PC-9 (cell line): ENCODE results near the gene SPRY2. TPM values are rescaled to one million over a fixed set of nuclear protein-coding genes. Genes with fewer than 3 reads are reported as not detected.

Source experiments
- BruUV-seq: library from RNA; stranded (reverse); fragments of 400-500 nt; replicated peaks from 2 replicates; lab custom pipeline; 2021; lab: Mats Ljungman, UMichigan
- CTCF ChIA-PET: fragments of 300-600 bp; sonication (Branson Sonifier 250); formaldehyde crosslinking; loops from one replicate; lab custom pipeline; 2022; ENCODE audit warnings: antibody characterized with exemption; lab: Charles Lee
- POLR2A ChIA-PET: fragments of 300-600 bp; sonication (Branson Sonifier 250); formaldehyde crosslinking; loops from one replicate; lab custom pipeline; 2022; ENCODE audit warnings: antibody characterized with exemption; ENCODE audit not compliant: unreplicated experiment; lab: Charles Lee
- DNase-seq, 2 experiments: peaks; one replicate each; pipeline versions ENCODE4 v3.0.0 to v3.0.0-alpha.2; 2015 to 2022; ENCODE audit warnings: mixed read lengths in 1 of 2
- H2AFZ ChIP-seq: fragments of 200-600 bp; sonication (generic); 2 replicates; pipeline ENCODE4 v1.8.1; 2017; ENCODE audit warnings: antibody characterized with exemption
- H3F3A ChIP-seq: fragments of 200-600 bp; sonication (generic); 2 replicates; pipeline ENCODE4 v1.8.1; 2017; ENCODE audit warnings: antibody characterized with exemption, mild to moderate bottlenecking, low read depth; ENCODE audit not compliant: insufficient read depth
- H3K27ac ChIP-seq: fragments of 200-600 bp; sonication (generic); 2 replicates; pipeline ENCODE4 v1.6.1; 2016; ENCODE audit warnings: mixed run types
- H3K27me3 ChIP-seq: fragments of 200-600 bp; sonication (generic); 2 replicates; pipeline ENCODE4 v1.6.1; 2016; ENCODE audit warnings: low read depth, mixed run types; ENCODE audit not compliant: insufficient read depth
- H3K36me3 ChIP-seq: fragments of 200-600 bp; sonication (generic); 2 replicates; pipeline ENCODE4 v1.6.1; 2016; ENCODE audit warnings: low read depth, mixed run types
- H3K4me1 ChIP-seq: fragments of 200-600 bp; sonication (generic); replicated peaks from 2 replicates; pipeline ENCODE4 v1.6.1; 2016; ENCODE audit warnings: mixed run types; ENCODE audit not compliant: insufficient read depth
- H3K4me2 ChIP-seq: fragments of 200-600 bp; sonication (generic); 2 replicates; pipeline ENCODE4 v1.6.1; 2017; ENCODE audit warnings: mixed run types
- H3K4me3 ChIP-seq: fragments of 200-600 bp; sonication (generic); 2 replicates; pipeline ENCODE4 v1.6.1; 2016; ENCODE audit warnings: mixed run types
- H3K79me2 ChIP-seq: fragments of 200-600 bp; sonication (generic); 2 replicates; pipeline ENCODE4 v1.6.1; 2017; ENCODE audit warnings: low read depth, mixed run types
- H3K9me2 ChIP-seq: fragments of 200-600 bp; sonication (generic); 2 replicates; pipeline ENCODE4 v1.8.1; 2017; ENCODE audit warnings: mild to moderate bottlenecking; ENCODE audit not compliant: insufficient read depth
- H3K9me3 ChIP-seq: fragments of 200-600 bp; sonication (generic); 2 replicates; pipeline ENCODE4 v1.8.1; 2016; ENCODE audit warnings: low read depth; ENCODE audit not compliant: insufficient read depth
- H4K20me1 ChIP-seq: fragments of 200-600 bp; sonication (generic); 2 replicates; pipeline ENCODE4 v1.8.1; 2017; ENCODE audit not compliant: insufficient read depth
- CTCF ChIP-seq: fragments of 200-600 bp; sonication (generic); conservative IDR thresholded peaks from 2 replicates; pipeline ENCODE4 v1.6.1; 2017; ENCODE audit warnings: mixed run types, antibody characterized with exemption, mild to moderate bottlenecking, moderate library complexity
- EZH2 ChIP-seq: fragments of 200-600 bp; sonication (generic); IDR thresholded peaks from 2 replicates; pipeline ENCODE4 v1.8.0; 2017; ENCODE audit warnings: antibody characterized with exemption, low read depth
- intact Hi-C: fragments of 100-400 bp; cut with micrococcal nuclease; formaldehyde crosslinking; loops from one replicate; pipeline ENCODE4 v1.10.0; 2022; ENCODE audit not compliant: unreplicated experiment
- total RNA-seq: library from RNA; stranded (reverse); gene quantifications from 2 replicates; pipeline ENCODE4 v1.2.3, GENCODE V29; 2021

The SPRY2 gene
- total RNA-seq, 1 experiment from 2014 or later: 13.4 TPM

DNA sequence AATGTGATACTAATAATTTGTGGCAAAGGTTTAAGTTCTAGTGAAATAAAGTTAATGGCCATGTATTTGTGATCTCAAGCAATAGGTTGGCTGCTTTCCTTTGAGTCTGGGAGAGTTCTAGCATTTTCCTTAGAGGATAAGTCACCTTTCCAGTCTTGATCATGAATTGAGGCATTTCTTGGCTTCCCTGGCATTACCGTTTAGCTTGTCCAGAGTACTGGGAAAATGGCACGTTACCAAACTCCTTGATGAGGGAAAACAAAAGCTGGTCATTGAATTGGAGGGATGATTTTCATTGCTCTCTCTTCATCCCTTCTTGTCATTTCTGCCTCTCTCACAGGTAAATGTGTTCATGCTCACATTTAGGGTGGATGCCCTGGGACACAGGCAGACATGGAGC is 34.0 kb upstream of the SPRY2 start:
- H3K9me2 ChIP-seq: no peaks in the 10 kb centered on the region
- no peaks in the 10 kb centered on the region for H3K27me3 ChIP-seq
- BruUV-seq: no TSS peak
- intact Hi-C loops: no loop called here
- no peaks in the 10 kb centered on the region for H3K9me3 ChIP-seq
- no peak for TF ChIP-seq CTCF
- TF ChIP-seq EZH2: no peak
- H3K4me1 ChIP-seq: no peaks in the 10 kb centered on the region
- no peaks in the 10 kb centered on the region for H3K36me3 ChIP-seq
- no peaks in the 10 kb centered on the region for H3F3A ChIP-seq
- ChIA-PET POLR2A (no interaction called here), CTCF (no interaction called here)
- H2AFZ ChIP-seq: no peak overlapping the region
- H3K27ac ChIP-seq: no peak overlapping the region
- DNase-seq: no peak
- no peak overlapping the region for H3K4me2 ChIP-seq
- no peak overlapping the region for H3K4me3 ChIP-seq
- H4K20me1 ChIP-seq: no peaks in the 10 kb centered on the region
- no peaks in the 10 kb centered on the region for H3K79me2 ChIP-seq

- Histone ChIP-seq H4K20me1 (no peaks in the 10 kb centered on the region), H3K4me3 (no peak overlapping the region), H3K27ac (no peak overlapping the region), H3F3A (no peaks in the 10 kb centered on the region), H3K9me3 (no peaks in the 10 kb centered on the region), H3K4me2 (no peak overlapping the region), H3K4me1 (no peaks in the 10 kb centered on the region), H2AFZ (no peak overlapping the region), H3K9me2 (no peaks in the 10 kb centered on the region), H3K36me3 (no peaks in the 10 kb centered on the region), H3K79me2 (no peaks in the 10 kb centered on the region), H3K27me3 (no peaks in the 10 kb centered on the region)
- no TSS peak for BruUV-seq
- intact Hi-C loops: no loop called here
- no peak for DNase-seq
- TF ChIP-seq CTCF: no peak
- no peak for TF ChIP-seq EZH2
- CTCF ChIA-PET: no interaction called here
- POLR2A ChIA-PET: no interaction called here
Observed at GRCh38 chr13:80374444-80374843, 33.5 kb upstream of the SPRY2 start.

GRCh38 chr13:80371840-80372509 is 31.0 kb upstream of the SPRY2 start:
- H3F3A ChIP-seq: no peaks in the 10 kb centered on the region

More at GRCh38 chr13:80371840-80372509, 31.0 kb upstream of the SPRY2 start:
- no TSS peak for BruUV-seq
- TF ChIP-seq EZH2: no peak
- TF ChIP-seq CTCF: no peak
- ChIA-PET POLR2A (no interaction called here), CTCF (no interaction called here)
- no peak overlapping the region for H3K27ac ChIP-seq
- DNase-seq: no peak
- H3K36me3 ChIP-seq: no peaks in the 10 kb centered on the region
- H3K4me3 ChIP-seq: no peak overlapping the region
- H3K4me2 ChIP-seq: no peak overlapping the region
- H3K9me2 ChIP-seq: no peaks in the 10 kb centered on the region
- H3K4me1 ChIP-seq: no peaks in the 10 kb centered on the region
- no peaks in the 10 kb centered on the region for H3K79me2 ChIP-seq
- no peaks in the 10 kb centered on the region for H3K27me3 ChIP-seq
- H4K20me1 ChIP-seq: no peaks in the 10 kb centered on the region
- no peaks in the 10 kb centered on the region for H3K9me3 ChIP-seq
- H2AFZ ChIP-seq: no peak overlapping the region
- intact Hi-C loops: no loop called here
